SK-N-MC (cell line): ENCODE results near the gene B4GALT6.

Experiments
- DNase-seq: peaks from one replicate; pipeline ENCODE4 v3.0.0-alpha.2; 2011; ENCODE audit warnings: low read depth, low spot score
- H3K27ac ChIP-seq: fragments of 200-600 bp; sonication (generic); 2 replicates; pipeline ENCODE4 v1.5.1; 2016; ENCODE audit warnings: mixed run types
- H3K36me3 ChIP-seq: fragments of 200-600 bp; sonication (generic); 2 replicates; pipeline ENCODE4 v1.6.1; 2017; ENCODE audit warnings: antibody characterized with exemption, low read length, mixed read lengths; ENCODE audit not compliant: insufficient read depth
- H3K4me3 ChIP-seq: fragments of 200-600 bp; sonication (generic); 2 replicates; pipeline ENCODE4 v1.5.1; 2016
- H3K9ac ChIP-seq: fragments of 200-600 bp; sonication (generic); 2 replicates; pipeline ENCODE4 v1.8.0; 2017; ENCODE audit warnings: mixed run types, mixed read lengths; ENCODE audit not compliant: insufficient read length
- H3K9me3 ChIP-seq: fragments of 200-600 bp; sonication (generic); 2 replicates; pipeline ENCODE4 v1.6.1; 2017; ENCODE audit warnings: low read depth, mild to moderate bottlenecking, antibody characterized with exemption, low read length, moderate library complexity, mixed read lengths
- EZH2 ChIP-seq: fragments of 200-600 bp; sonication (generic); IDR thresholded peaks from one replicate; pipeline ENCODE4 v1.6.1; 2017; ENCODE audit warnings: antibody characterized with exemption
- FOXP2 ChIP-seq: optimal IDR thresholded peaks from 2 replicates; pipeline ENCODE3; 2011; ENCODE audit warnings: mild to moderate bottlenecking, moderate library complexity; ENCODE audit not compliant: insufficient read depth; ENCODE audit errors: extremely low read length, control extremely low read depth
- POLR2AphosphoS5 ChIP-seq: IDR thresholded peaks from 2 replicates; pipeline ENCODE4 v1.6.1; 2012; ENCODE audit warnings: mild to moderate bottlenecking, low read depth, low read length, borderline replicate concordance

B4GALT6 gene

GRCh38 chr18:31606265-31606664 is 78.1 kb downstream of the B4GALT6 start:
- no peak overlapping the region for H3K9ac ChIP-seq
- H3K4me3 ChIP-seq, result no peak overlapping the region
- TF ChIP-seq EZH2, result no peak
- no peak for TF ChIP-seq POLR2AphosphoS5
- TF ChIP-seq FOXP2, result no peak
- no peaks in the 10 kb centered on the region for H3K9me3 ChIP-seq
- DNase-seq, result no peak
- no peaks in the 10 kb centered on the region for H3K36me3 ChIP-seq
- H3K27ac ChIP-seq, result no peak overlapping the region

- H3K4me3 ChIP-seq, result no peak overlapping the region
- H3K36me3 ChIP-seq, result no peaks in the 10 kb centered on the region
- TF ChIP-seq POLR2AphosphoS5, result no peak
- no peak for TF ChIP-seq FOXP2
- no peak for TF ChIP-seq EZH2
- no peak for DNase-seq
- H3K27ac ChIP-seq, result no peak overlapping the region
- H3K9me3 ChIP-seq, result no peaks in the 10 kb centered on the region
- no peak overlapping the region for H3K9ac ChIP-seq
These were observed 81.1 kb downstream of the B4GALT6 start for GRCh38 chr18:31603315-31603714.

GRCh38 chr18:31598021-31598805 is 86.2 kb downstream of the B4GALT6 start:
- Histone ChIP-seq H3K27ac (no peak overlapping the region), H3K4me3 (no peak overlapping the region), H3K9ac (no peak overlapping the region), H3K36me3 (no peaks in the 10 kb centered on the region), H3K9me3 (no peaks in the 10 kb centered on the region)
- TF ChIP-seq EZH2 (no peak), FOXP2 (no peak), POLR2AphosphoS5 (no peak)
- no peak for DNase-seq

DNA sequence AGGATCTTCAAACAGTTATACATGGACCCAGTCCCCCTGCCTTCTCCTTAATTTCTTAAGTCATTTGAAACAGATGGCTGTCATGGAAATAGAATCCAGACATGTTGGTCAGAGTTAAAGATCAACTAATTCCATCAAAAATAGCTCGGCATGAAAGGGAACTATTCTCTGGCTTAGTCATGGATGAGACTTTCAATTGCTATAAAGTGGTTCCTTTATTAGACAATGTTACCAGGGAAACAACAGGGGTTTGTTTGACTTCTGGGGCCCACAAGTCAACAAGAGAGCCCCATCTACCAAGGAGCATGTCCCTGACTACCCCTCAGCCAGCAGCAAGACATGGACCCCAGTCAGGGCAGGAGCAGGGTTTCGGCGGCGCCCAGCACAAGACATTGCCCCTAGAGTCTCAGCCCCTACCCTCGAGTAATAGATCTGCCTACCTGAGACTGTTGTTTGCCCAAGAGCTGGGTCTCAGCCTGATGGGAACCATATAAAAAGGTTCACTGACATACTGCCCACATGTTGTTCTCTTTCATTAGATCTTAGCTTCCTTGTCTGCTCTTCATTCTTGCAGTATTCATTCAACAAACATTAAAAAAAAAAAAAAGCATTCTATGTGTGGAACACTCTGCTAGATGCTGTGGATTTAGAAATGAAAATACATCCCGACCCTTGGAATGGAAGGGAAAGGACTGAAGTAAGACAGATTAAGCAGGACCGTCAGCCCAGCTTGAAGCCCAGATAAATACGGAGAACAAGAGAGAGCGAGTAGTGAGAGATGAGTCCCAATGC is 88.1 kb downstream of the B4GALT6 start:
- DNase-seq, result no peak
- Histone ChIP-seq H3K9ac (no peak overlapping the region), H3K4me3 (no peak overlapping the region), H3K27ac (no peak overlapping the region), H3K36me3 (no peaks in the 10 kb centered on the region), H3K9me3 (no peaks in the 10 kb centered on the region)
- TF ChIP-seq EZH2 (no peak), FOXP2 (no peak), POLR2AphosphoS5 (no peak)

DNA sequence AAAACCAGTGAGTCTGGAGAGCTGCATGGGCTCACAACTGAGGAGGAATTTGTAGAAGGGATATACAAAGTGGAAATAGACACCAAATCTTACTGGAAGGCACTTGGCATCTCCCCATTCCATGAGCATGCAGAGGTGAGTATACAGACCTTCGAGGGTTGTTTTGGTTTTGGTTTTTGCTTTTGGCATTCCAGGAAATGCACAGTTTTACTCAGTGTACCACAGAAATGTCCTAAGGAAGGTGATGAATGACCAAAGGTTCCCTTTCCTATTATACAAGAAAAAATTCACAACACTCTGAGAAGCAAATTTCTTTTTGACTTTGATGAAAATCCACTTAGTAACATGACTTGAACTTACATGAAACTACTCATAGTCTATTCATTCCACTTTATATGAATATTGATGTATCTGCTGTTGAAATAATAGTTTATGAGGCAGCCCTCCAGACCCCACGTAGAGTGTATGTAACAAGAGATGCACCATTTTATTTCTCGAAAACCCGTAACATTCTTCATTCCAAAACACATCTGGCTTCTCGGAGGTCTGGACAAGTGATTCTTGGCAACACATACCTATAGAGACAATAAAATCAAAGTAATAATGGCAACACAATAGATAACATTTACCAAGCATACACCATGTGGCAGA is 89.1 kb downstream of the B4GALT6 start:
- DNase-seq, result no peak
- H3K27ac ChIP-seq, result no peak overlapping the region
- H3K4me3 ChIP-seq, result no peak overlapping the region
- H3K9ac ChIP-seq, result no peak overlapping the region
- H3K9me3 ChIP-seq, result no peaks in the 10 kb centered on the region
- H3K36me3 ChIP-seq, result no peaks in the 10 kb centered on the region
- TF ChIP-seq POLR2AphosphoS5 (no peak), FOXP2 (no peak), EZH2 (no peak)

DNA sequence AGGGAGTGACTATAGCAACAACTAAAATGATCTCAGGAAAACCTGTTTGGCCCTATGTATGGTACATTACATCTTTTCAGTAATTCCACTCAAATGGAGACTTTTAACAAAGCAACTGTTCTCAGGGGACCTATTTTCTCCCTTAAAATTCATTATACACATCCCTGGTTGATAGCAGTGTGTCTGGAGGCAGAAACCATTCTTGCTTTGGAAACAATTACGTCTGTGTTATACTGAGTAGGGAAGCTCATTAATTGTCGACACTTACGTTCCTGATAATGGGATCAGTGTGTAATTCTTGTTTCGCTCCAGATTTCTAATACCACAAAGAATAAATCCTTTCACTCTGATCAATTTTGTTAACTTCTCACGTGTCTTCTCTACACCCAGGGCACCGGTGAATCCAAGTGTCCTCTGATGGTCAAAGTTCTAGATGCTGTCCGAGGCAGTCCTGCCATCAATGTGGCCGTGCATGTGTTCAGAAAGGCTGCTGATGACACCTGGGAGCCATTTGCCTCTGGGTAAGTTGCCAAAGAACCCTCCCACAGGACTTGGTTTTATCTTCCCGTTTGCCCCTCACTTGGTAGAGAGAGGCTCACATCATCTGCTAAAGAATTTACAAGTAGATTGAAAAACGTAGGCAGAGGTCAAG is 91.7 kb downstream of the B4GALT6 start:
- no peak overlapping the region for H3K4me3 ChIP-seq

GRCh38 chr18:31591628-31592027 is 92.8 kb downstream of the B4GALT6 start, which contains the start of gene TTR:
TTR (plus strand) TSS chr18:31591877; CDS start chr18:31591903, 26 bp downstream.
- no peak for DNase-seq
- Histone ChIP-seq H3K36me3 (no peaks in the 10 kb centered on the region), H3K9me3 (no peaks in the 10 kb centered on the region), H3K4me3 (no peak within 1 kb of the TSS), H3K27ac (no peak within 1 kb of the TSS), H3K9ac (no peak within 1 kb of the TSS)
- TF ChIP-seq FOXP2, result no peak
- TF ChIP-seq EZH2, result no peak
- TF ChIP-seq POLR2AphosphoS5, result no peak

More for the DNA sequence above, 91.7 kb downstream of the B4GALT6 start:
- no peak for DNase-seq
- TF ChIP-seq EZH2 (no peak), FOXP2 (no peak), POLR2AphosphoS5 (no peak)
- H3K9me3 ChIP-seq, result no peaks in the 10 kb centered on the region
- no peak overlapping the region for H3K9ac ChIP-seq
- H3K36me3 ChIP-seq, result no peaks in the 10 kb centered on the region
- H3K27ac ChIP-seq, result no peak overlapping the region

GRCh38 chr18:31591113-31591512 is 93.3 kb downstream of the B4GALT6 start:
- TF ChIP-seq FOXP2 (no peak), EZH2 (no peak), POLR2AphosphoS5 (no peak)
- H3K4me3 ChIP-seq, result no peak overlapping the region
- no peak overlapping the region for H3K27ac ChIP-seq
- no peak overlapping the region for H3K9ac ChIP-seq
- no peak for DNase-seq
- no peaks in the 10 kb centered on the region for H3K9me3 ChIP-seq
- H3K36me3 ChIP-seq, result no peaks in the 10 kb centered on the region

- no peaks in the 10 kb centered on the region for H3K36me3 ChIP-seq
- no peak overlapping the region for H3K4me3 ChIP-seq
- H3K9ac ChIP-seq, result no peak overlapping the region
- no peak for DNase-seq
- no peak overlapping the region for H3K27ac ChIP-seq
- TF ChIP-seq POLR2AphosphoS5 (no peak), EZH2 (no peak), FOXP2 (no peak)
- no peaks in the 10 kb centered on the region for H3K9me3 ChIP-seq
These were observed 93.8 kb downstream of the B4GALT6 start for GRCh38 chr18:31590570-31590969.
